ENCODE measurements around the gene DCXR. TPM values are rescaled to one million over a fixed set of nuclear protein-coding genes. Genes with fewer than 3 reads are reported as not detected.

Gene DCXR
- total and polyA plus RNA-seq, 2 of the 13 experiments (the other 11 are each of a cell fraction or from before 2014, with no cell fraction given), result 287 to 311 TPM

DNA sequence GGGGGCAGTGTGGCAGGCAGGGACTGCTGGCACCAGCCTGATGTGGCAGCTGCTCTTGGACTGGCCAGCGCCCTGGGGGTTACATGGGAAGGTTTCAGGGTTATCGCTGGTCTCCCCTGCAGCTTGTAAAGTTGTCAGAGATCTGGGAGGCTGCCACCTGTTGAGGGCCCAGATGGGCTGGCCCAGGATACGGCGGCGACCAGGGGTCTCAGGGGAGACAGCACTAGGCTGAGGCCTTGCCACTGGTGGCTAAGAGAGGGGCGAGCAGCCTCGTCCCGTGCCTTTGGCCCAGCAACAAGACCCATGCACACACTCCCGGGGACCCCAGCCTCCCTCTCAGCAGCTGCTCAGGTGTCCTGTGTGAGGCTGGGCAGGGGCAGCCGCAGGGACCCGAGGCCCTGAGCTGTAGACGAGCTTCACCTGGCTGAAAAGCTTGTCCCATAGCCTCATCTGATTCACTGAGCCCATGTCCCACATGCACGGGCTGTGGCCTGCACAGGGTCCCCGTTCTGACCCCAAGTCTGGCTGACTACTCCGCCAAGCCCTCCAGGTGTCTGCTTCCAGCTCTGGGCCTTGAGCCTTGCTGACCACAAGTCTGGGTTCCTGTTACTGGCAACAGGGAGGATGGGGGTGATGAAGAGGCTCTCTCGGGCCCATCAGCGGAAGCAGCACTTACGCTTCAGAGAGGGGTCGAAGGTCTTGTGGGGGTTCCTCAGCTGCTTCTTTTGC is 21.9 kb upstream of the DCXR start:
- Histone ChIP-seq H3K79me2 (ENCODE audit: insufficient read depth, low read length) (peaks cover 10% of the 10 kb centered on the region), H3K4me3 (replicated peaks in 1 of 3; ENCODE audit: insufficient read depth in 1 of 3, low read depth in 2 of 3, low read length in 3 of 3) (no peak overlapping the region), H3K9ac (ENCODE audit: insufficient read depth, low read depth, low read length) (no peak overlapping the region), H3K27ac (ENCODE audit: extremely low read length, insufficient read depth, low read length) (no peak overlapping the region), H3K9me3 (ENCODE audit: low read length) (no peaks in the 10 kb centered on the region), H3K36me3 (replicated peaks in 1 of 2; ENCODE audit: control insufficient read depth in 1 of 2, insufficient read depth in 2 of 2, low read length in 2 of 2) (peaks cover 50 to 74% of the 10 kb centered on the region in 2 experiments), H3K4me1 (ENCODE audit: insufficient read depth, low read length) (peaks cover 46% of the 10 kb centered on the region), H3K27me3 (ENCODE audit: control insufficient read depth in 1 of 2, insufficient read depth in 2 of 2, low read length in 2 of 2) (no peaks in the 10 kb centered on the region), H3K4me2 (ENCODE audit: low read depth, low read length) (no peak overlapping the region), H4K20me1 (ENCODE audit: insufficient read depth, low read length) (no peaks in the 10 kb centered on the region), H2AFZ (ENCODE audit: low read length) (no peak overlapping the region)
- no peak for FAIRE-seq
- BruUV-seq (replicated peaks), result no TSS peak
- DNase-seq (ENCODE audit: low spot score), result no peak
- WGBS (ENCODE audit: low lambda C conversion rate), result 98% methylated on average over 10 of the region's 19 CpGs
- CTCF ChIA-PET (ENCODE audit: low intra/inter-chr PET ratio, low total read pairs), result no interaction called here
- no peak for ATAC-seq
- POLR2A ChIA-PET, result interaction anchor here (1.0 to 1.6 kb wide), 3 partner anchors 22 to 39 kb away, joined by 4 to 7 read pairs (median 4); partner anchors contain the start of gene DCXR
- intact Hi-C loops (cut with micrococcal nuclease; ENCODE audit: unreplicated experiment), result no loop called here
- in situ Hi-C loops (cut with HindIII; ENCODE audit: extremely low pct_ligation_motif_present, low pct_unique_long_range_greater_than_20kb), result no loop called here
- TF ChIP-seq AGO2 (optimal IDR thresholded peaks at IDR 0.05; ENCODE audit: low read depth, low read length), result peak; percentile 45
- TF ChIP-seq ZNF766 (CRISPR knock-in tag; IDR thresholded peaks at IDR 0.05; ENCODE audit: borderline replicate concordance), result no peak
- TF ChIP-seq AGO1 (IDR thresholded peaks at IDR 0.05; ENCODE audit: low read depth, low read length, poor library complexity, severe bottlenecking), result peak; percentile 49
- TF ChIP-seq HNRNPH1 (optimal IDR thresholded peaks at IDR 0.05; ENCODE audit: low read depth, low read length), result peak; percentile 20
- peak; percentile 0 for TF ChIP-seq POLR2G (IDR thresholded peaks at IDR 0.05; ENCODE audit: low read depth, low read length)
- TF ChIP-seq ZNF572 (CRISPR knock-in tag; IDR thresholded peaks at IDR 0.05), result 0 out of 2 replicates have a peak, but pooled peaks have one; percentile 30
- TF ChIP-seq RBFOX2 (IDR thresholded peaks at IDR 0.05; ENCODE audit: low read depth, low read length), result peak; percentile 56
- TF ChIP-seq, protein P1, sequence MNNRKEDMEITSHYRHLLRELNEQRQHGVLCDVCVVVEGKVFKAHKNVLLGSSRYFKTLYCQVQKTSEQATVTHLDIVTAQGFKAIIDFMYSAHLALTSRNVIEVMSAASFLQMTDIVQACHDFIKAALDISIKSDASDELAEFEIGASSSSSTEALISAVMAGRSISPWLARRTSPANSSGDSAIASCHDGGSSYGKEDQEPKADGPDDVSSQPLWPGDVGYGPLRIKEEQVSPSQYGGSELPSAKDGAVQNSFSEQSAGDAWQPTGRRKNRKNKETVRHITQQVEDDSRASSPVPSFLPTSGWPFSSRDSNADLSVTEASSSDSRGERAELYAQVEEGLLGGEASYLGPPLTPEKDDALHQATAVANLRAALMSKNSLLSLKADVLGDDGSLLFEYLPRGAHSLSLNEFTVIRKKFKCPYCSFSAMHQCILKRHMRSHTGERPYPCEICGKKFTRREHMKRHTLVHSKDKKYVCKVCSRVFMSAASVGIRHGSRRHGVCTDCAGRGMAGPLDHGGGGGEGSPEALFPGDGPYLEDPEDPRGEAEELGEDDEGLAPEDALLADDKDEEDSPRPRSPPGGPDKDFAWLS (CRISPR knock-in tag; IDR thresholded peaks at IDR 0.05; ENCODE audit: borderline replicate concordance), result no peak
- TF ChIP-seq, protein P2, sequence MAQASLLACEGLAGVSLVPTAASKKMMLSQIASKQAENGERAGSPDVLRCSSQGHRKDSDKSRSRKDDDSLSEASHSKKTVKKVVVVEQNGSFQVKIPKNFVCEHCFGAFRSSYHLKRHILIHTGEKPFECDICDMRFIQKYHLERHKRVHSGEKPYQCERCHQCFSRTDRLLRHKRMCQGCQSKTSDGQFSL (CRISPR knock-in tag; IDR thresholded peaks at IDR 0.05), result peak; percentile 84; the same call in 1 of the 2 replicates
- peak; percentile 33 for TF ChIP-seq RBM22 (optimal IDR thresholded peaks at IDR 0.05; ENCODE audit: low read length)
- TF ChIP-seq, protein P3, sequence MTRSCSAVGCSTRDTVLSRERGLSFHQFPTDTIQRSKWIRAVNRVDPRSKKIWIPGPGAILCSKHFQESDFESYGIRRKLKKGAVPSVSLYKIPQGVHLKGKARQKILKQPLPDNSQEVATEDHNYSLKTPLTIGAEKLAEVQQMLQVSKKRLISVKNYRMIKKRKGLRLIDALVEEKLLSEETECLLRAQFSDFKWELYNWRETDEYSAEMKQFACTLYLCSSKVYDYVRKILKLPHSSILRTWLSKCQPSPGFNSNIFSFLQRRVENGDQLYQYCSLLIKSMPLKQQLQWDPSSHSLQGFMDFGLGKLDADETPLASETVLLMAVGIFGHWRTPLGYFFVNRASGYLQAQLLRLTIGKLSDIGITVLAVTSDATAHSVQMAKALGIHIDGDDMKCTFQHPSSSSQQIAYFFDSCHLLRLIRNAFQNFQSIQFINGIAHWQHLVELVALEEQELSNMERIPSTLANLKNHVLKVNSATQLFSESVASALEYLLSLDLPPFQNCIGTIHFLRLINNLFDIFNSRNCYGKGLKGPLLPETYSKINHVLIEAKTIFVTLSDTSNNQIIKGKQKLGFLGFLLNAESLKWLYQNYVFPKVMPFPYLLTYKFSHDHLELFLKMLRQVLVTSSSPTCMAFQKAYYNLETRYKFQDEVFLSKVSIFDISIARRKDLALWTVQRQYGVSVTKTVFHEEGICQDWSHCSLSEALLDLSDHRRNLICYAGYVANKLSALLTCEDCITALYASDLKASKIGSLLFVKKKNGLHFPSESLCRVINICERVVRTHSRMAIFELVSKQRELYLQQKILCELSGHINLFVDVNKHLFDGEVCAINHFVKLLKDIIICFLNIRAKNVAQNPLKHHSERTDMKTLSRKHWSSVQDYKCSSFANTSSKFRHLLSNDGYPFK (CRISPR knock-in tag; IDR thresholded peaks at IDR 0.05; ENCODE audit: borderline replicate concordance), result 0 out of 2 replicates have a peak, but pooled peaks have one; percentile 1
- TF ChIP-seq, protein P4, sequence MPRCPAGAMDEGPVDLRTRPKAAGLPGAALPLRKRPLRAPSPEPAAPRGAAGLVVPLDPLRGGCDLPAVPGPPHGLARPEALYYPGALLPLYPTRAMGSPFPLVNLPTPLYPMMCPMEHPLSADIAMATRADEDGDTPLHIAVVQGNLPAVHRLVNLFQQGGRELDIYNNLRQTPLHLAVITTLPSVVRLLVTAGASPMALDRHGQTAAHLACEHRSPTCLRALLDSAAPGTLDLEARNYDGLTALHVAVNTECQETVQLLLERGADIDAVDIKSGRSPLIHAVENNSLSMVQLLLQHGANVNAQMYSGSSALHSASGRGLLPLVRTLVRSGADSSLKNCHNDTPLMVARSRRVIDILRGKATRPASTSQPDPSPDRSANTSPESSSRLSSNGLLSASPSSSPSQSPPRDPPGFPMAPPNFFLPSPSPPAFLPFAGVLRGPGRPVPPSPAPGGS (CRISPR knock-in tag; IDR thresholded peaks at IDR 0.05), result no peak
